Omental fat pad (tissue), 4 donors: ENCODE measurements around the gene METTL8. TPM values are rescaled to one million over a fixed set of nuclear protein-coding genes. Genes with fewer than 3 reads are reported as not detected.
"Not testable (repeated sequence)": the region's sequence is repeated elsewhere in the genome, so short reads cannot be mapped to it uniquely, and the experiment has no call there.

Source experiments
- ATAC-seq: fragments of 150-250 bp; one replicate; pipeline ENCODE4 v1.9.1; 2016; ENCODE audit warnings: mild to moderate bottlenecking, moderate library complexity; ENCODE audit not compliant: low FRiP score
- DNase-seq: peaks from one replicate; pipeline ENCODE4 v3.0.0-alpha.2; 2019; ENCODE audit warnings: low spot score
- total RNA-seq, 4 donors: library from RNA; depleted of rRNA; stranded (reverse); fragments of >200 nt; gene quantifications; one replicate each; pipeline ENCODE4 v1.1.0, GENCODE V29; 2016
- TF ChIP-seq, protein P1 (sequence below), 3 donors: fragments of 450-650 bp; IDR thresholded peaks; one replicate each; pipeline ENCODE4 v1.5.1; 2016 to 2017; ENCODE audit warnings: antibody characterized with exemption in 3 of 3, mild to moderate bottlenecking in 3 of 3, moderate library complexity in 2 of 3

The METTL8 gene
- total RNA-seq, 4 donors from 2014 or later, result 10.7 to 25.0 (median 19.0) TPM

DNA sequence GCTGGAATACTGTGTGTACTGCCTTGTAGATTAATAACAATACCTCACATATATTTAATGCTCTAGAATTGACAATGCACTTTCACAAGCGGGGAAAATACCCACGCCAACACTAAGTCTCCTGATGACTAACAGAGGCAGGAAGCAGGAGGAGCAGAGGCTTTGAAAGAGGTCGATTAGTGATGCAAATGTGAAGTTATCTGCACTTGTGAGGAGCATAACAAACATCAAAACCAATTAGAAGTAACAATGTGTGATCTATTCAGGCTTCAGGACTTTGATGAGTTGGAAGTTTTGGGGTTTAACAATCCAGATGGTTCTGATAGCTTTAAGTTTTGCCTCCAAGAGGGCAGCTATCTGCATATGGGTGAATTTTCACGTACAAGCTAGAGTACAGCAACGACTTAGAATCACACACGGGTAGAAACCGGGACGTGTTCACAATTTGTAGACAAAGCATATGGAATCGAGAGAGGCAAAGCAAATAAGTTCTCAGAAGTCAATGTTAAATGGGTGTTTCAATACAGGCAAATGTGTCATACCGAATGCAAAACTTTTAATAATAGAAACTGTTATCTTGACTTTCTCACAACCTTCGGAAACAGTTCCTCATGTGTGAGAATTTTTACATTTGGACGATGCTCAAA, 114.5 kb downstream of the METTL8 start:
- TF ChIP-seq, protein P1, sequence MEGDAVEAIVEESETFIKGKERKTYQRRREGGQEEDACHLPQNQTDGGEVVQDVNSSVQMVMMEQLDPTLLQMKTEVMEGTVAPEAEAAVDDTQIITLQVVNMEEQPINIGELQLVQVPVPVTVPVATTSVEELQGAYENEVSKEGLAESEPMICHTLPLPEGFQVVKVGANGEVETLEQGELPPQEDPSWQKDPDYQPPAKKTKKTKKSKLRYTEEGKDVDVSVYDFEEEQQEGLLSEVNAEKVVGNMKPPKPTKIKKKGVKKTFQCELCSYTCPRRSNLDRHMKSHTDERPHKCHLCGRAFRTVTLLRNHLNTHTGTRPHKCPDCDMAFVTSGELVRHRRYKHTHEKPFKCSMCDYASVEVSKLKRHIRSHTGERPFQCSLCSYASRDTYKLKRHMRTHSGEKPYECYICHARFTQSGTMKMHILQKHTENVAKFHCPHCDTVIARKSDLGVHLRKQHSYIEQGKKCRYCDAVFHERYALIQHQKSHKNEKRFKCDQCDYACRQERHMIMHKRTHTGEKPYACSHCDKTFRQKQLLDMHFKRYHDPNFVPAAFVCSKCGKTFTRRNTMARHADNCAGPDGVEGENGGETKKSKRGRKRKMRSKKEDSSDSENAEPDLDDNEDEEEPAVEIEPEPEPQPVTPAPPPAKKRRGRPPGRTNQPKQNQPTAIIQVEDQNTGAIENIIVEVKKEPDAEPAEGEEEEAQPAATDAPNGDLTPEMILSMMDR (IDR thresholded peaks at IDR 0.05), result no peak
- no peak for ATAC-seq

DNA sequence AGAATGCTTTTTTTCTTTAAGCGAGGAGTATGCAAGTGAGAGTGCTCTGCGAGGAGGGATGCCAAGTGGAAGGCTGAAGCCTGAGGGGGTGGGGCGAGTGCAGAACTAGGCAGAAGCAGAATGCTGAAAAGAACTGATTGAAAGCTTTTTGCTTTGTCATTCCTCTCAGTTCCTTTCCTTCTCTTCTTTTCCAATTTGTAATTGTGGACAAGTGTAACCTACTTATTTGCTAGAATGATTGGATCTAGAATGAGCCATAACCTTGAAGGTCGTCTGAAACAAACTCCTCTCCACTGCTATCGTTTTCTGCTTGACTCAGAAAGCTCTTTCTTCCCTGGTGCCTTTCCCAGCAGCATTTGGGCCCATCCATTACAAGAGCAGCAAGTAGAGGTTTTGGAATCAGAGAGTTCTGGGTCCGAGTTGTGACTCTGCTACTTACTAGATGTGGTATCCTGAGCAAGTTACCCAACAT, 115.3 kb downstream of the METTL8 start:
- no peak for ATAC-seq

More for the DNA sequence above, 114.5 kb downstream of the METTL8 start:
- no peak for DNase-seq

DNA sequence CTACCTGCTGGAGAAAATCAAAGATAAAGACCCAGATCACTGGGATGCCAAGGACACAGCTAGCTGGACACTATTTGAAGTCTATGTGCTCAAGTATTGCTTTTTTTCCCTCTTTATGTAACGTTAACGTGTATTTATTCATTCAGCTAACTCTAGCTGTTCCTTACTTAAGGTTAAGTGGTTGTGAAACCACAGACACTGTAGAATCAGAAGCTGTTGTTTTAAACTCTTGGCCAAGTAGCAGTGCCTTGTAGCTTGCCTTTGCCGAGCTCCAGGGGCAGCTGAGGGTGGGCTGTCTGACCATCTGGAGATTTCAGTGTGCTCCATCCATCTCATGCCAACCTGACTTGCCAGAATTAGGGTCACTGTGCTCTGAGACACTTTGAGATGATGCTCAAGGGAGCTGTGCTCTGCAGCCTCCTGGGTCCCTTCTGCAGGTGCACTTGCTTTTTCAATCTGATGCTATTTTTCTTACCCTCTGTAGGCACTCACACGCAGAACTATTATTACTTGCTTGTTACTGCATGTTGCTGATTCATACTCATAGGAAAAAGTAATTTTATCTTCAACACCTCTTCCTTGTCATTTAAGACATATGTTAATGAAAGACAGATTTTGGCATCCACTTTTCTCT, 116.2 kb downstream of the METTL8 start:
- TF ChIP-seq, protein P1 (IDR thresholded peaks at IDR 0.05), result no peak
- DNase-seq (no peak), ATAC-seq (no peak)

More for the DNA sequence above, 115.3 kb downstream of the METTL8 start:
- no peak for DNase-seq
- TF ChIP-seq, protein P1 (IDR thresholded peaks at IDR 0.05), result no peak

DNA sequence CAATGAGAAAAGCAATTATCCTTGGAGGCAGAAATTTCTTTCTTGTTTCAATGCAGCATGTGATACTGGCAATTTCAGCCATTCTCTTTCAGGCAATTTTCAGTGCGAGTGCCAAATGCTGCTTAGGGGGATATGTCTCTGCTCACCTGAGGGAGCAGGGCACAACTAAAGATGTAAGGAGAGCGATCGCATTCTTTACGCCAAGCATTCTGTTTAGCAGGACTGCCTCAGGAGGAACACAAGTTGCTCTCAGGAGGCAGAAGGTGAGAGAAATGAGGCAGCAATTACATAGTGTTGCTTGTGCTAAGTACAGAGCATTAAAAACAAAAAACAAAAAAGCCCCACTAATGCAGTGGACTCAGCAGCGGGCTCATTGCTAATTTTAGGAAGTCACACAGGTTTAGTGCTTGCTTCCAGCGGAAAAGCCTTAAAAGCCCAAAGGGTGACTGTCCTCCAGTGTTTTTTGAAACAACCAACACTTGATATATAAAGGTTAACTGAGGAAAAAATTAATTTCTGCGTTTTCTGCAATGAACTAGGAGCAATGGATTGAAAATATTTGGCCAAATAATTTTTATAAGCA, 116.9 kb downstream of the METTL8 start:
- TF ChIP-seq, protein P1 (IDR thresholded peaks at IDR 0.05), result no peak
- ATAC-seq (no peak), DNase-seq (no peak)

DNA sequence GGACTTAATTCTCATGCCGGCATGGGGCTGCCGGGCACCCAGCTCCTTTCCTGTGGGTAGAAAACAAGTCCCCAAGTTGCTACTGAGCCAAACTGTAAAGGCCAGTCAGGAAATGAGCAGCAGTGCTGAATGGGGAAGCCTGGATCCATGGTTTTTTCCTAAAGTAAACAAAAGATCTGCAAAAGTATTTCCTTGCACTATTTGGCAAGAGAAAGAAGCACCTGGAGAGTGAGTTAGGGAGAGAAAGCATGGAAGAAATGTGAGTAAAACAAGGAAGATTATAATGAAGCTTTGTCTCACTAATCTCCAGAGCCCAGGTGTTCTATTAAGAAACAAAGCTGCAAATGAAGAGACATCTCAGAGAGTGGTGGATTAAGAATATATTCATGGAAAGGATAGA, 117.6 kb downstream of the METTL8 start:
- ATAC-seq (no peak), DNase-seq (no peak)
- TF ChIP-seq, protein P1 (IDR thresholded peaks at IDR 0.05), result no peak

DNA sequence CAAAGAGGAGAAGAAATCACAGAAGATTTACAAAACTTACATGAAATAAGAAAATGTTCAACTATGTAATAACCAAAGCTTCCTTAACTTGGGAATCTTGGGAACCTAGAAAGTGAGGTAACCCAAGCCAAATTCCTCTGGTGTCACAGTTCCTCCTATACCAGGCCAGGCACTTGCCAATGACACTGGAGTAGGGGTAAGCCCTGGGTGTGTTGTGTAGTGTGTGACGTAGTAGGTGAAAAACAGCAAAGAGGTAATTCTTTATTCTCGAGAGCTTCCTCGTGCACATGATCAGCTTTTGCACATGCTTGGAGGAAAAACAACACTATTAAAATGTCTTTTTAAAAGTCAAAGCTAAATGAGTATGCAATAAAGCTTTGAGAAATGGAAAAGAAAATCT, 118.0 kb downstream of the METTL8 start:
- DNase-seq (no peak), ATAC-seq (no peak)
- TF ChIP-seq, protein P1 (IDR thresholded peaks at IDR 0.05), result no peak

DNA sequence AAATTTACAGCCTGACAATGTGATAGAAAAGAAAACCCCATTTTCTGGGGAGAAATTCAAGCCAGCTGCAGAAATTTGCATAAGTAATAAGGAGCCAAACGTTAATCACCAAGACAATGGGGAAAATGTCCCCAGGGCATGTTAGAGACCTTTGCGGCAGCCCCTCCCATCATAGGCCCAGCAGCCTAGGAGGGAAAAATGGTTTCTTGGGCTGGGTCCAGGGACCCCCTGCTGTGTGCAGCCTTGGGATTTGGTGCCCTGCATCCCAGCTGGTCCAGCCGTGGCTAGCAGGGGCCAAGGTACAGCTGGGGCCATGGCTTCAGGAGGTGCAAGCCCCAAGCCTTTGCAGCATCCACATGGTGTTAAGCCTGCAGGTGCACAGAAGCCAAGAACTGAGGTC, 121.6 kb downstream of the METTL8 start:
- ATAC-seq, DNase-seq: not testable (repeated sequence)

DNA sequence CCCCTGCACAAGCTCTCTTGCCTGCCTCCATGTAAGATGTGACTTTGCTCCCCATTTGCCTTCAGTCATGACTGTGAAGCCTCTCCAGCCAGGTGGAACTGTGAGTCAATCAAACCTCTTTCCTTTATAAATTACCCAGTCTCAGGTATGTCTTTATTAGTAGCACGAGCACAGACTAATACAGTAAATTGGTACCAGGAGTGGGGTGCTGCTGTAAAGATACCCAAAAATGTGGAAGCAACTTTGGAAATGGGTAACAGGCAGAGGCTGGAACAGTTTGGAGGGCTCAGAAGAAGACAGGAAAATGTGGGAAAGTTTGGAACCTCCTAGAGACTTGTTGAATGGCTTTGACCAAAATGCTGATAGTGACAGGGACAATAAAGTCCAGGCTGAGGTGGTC, 122.2 kb downstream of the METTL8 start:
- ATAC-seq, DNase-seq: not testable (repeated sequence)
